Gastrocnemius medialis (tissue), 4 donors: ENCODE results near the gene ACOX1.

ENCODE experiments used
- POLR2A ChIP-seq, 2 donors: fragments of 450-650 bp; IDR thresholded peaks; one replicate each; pipeline ENCODE4 v1.6.1; 2017; ENCODE audit warnings: antibody characterized with exemption in 2 of 2, mild to moderate bottlenecking in 2 of 2, moderate library complexity in 2 of 2
- TF ChIP-seq, protein P1 (sequence below), 5 experiments: fragments of 450-650 bp in 3 of 5; fragments of 200-600 bp in 2 of 5; sonication (generic) in 2 of 5; IDR thresholded peaks in 4 of 5; conservative IDR thresholded peaks in 1 of 5; 1 replicate in 4 of 5; 2 replicates in 1 of 5; pipeline ENCODE4 v1.5.1; 2016 to 2019; ENCODE audit warnings: antibody characterized with exemption in 5 of 5, mild to moderate bottlenecking in 3 of 5, moderate library complexity in 3 of 5

DNA sequence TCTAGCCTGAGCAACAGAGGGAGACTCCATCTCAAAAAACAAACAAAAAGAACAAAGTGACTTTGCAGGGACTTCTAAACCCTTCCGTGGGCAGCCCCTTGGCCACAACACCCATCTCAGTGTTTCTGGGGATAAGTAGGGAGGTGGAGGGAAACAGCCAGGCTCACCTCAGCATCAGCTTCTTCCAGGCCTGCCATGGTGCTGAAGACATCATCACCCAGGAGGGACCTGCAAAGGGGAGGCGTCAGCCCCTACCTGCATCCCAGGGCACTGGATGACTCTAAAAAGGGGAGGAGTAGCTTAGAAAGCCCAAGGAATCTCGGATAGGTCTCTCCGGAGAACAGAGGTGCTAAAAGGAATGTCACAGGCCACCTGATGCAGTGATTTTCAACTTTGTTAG lies 47.9 kb downstream of the ACOX1 start:
- TF ChIP-seq, protein P1, sequence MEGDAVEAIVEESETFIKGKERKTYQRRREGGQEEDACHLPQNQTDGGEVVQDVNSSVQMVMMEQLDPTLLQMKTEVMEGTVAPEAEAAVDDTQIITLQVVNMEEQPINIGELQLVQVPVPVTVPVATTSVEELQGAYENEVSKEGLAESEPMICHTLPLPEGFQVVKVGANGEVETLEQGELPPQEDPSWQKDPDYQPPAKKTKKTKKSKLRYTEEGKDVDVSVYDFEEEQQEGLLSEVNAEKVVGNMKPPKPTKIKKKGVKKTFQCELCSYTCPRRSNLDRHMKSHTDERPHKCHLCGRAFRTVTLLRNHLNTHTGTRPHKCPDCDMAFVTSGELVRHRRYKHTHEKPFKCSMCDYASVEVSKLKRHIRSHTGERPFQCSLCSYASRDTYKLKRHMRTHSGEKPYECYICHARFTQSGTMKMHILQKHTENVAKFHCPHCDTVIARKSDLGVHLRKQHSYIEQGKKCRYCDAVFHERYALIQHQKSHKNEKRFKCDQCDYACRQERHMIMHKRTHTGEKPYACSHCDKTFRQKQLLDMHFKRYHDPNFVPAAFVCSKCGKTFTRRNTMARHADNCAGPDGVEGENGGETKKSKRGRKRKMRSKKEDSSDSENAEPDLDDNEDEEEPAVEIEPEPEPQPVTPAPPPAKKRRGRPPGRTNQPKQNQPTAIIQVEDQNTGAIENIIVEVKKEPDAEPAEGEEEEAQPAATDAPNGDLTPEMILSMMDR (IDR thresholded peaks at IDR 0.05 in 4 of 5, conservative IDR thresholded peaks at IDR 0.05 in 1 of 5): no peak
- no peak for TF ChIP-seq POLR2A (IDR thresholded peaks at IDR 0.05)
